ENCODE results near the gene TGM2.

TGM2 gene

GRCh38 chr20:38165089-38165965 is at the start of gene TGM2:
TGM2 (minus strand) TSS chr20:38165270; CDS start chr20:38165198, 72 bp downstream.
- DNase-seq: peak; percentile 40

- no peak for DNase-seq
Measured at GRCh38 chr20:38214256-38215193, 49.5 kb upstream of the TGM2 start.

GRCh38 chr20:38213607-38213940 is 48.5 kb upstream of the TGM2 start:
- DNase-seq: no peak

- no peak for DNase-seq
Measured at GRCh38 chr20:38212806-38213606, 47.9 kb upstream of the TGM2 start.

GRCh38 chr20:38211200-38212097 is 46.4 kb upstream of the TGM2 start:
- no peak for DNase-seq

GRCh38 chr20:38210741-38211140 is 45.7 kb upstream of the TGM2 start:
- DNase-seq: no peak

GRCh38 chr20:38209736-38210405 is 44.8 kb upstream of the TGM2 start:
- no peak for DNase-seq

- DNase-seq: no peak
Measured at GRCh38 chr20:38209054-38209675, 44.1 kb upstream of the TGM2 start.

GRCh38 chr20:38208523-38208922 is 43.5 kb upstream of the TGM2 start:
- no peak for DNase-seq

- DNase-seq: no peak
Measured at GRCh38 chr20:38208088-38208487, 43.0 kb upstream of the TGM2 start.

- no peak for DNase-seq
Measured at GRCh38 chr20:38207621-38208020, 42.6 kb upstream of the TGM2 start.

- no peak for DNase-seq
Measured at GRCh38 chr20:38205001-38205400, 39.9 kb upstream of the TGM2 start.

GRCh38 chr20:38203981-38204357 is 38.9 kb upstream of the TGM2 start:
- DNase-seq: no peak

GRCh38 chr20:38203337-38203980 is 38.4 kb upstream of the TGM2 start:
- DNase-seq: no peak

- no peak for DNase-seq
Measured at GRCh38 chr20:38202982-38203293, 37.9 kb upstream of the TGM2 start.

GRCh38 chr20:38202153-38202981 is 37.3 kb upstream of the TGM2 start:
- no peak for DNase-seq

GRCh38 chr20:38201356-38201755 is 36.3 kb upstream of the TGM2 start:
- DNase-seq: peak; percentile 73

- DNase-seq: no peak
Measured at GRCh38 chr20:38200646-38201045, 35.6 kb upstream of the TGM2 start.

All from fibroblast of skin of right quadriceps (primary cell).